IMR-90 (cell line): ENCODE data around the gene IL21R. TPM values are rescaled to one million over a fixed set of nuclear protein-coding genes. Genes with fewer than 3 reads are reported as not detected.

ENCODE experiments used
- ATAC-seq: fragments of 200-7000 bp; cut with Tn5 transposase; 2 replicates; pipeline ENCODE4 v1.9.1; 2020; ENCODE audit warnings: low read depth, mild to moderate bottlenecking, moderate library complexity
- BruUV-seq: library from RNA; stranded (reverse); fragments of 400-500 nt; replicated peaks from 2 replicates; lab custom pipeline; 2021; lab: Mats Ljungman, UMichigan
- CTCF ChIA-PET: fragments of 300-600 bp; formaldehyde crosslinking; extraction: SDS; loops from one replicate; lab custom pipeline; 2021; ENCODE audit warnings: antibody characterized with exemption; lab: Yijun Ruan, JAX
- POLR2A ChIA-PET: fragments of 300-600 bp; sonication (Branson Sonifier 250); formaldehyde crosslinking; loops from one replicate; lab custom pipeline; 2022; ENCODE audit warnings: antibody characterized with exemption; ENCODE audit not compliant: unreplicated experiment; lab: Charles Lee
- DNase-seq: peaks from one replicate; pipeline ENCODE4 v3.0.0; 2013
- H2AFZ ChIP-seq: replicated peaks from 2 replicates; pipeline ENCODE3; 2013; ENCODE audit warnings: low read length, mild to moderate bottlenecking; ENCODE audit not compliant: poor library complexity
- H2AK5ac ChIP-seq: 2 replicates; pipeline ENCODE4 v1.6.1; 2013; ENCODE audit warnings: low read depth, low read length, inconsistent platforms
- H2AK9ac ChIP-seq: replicated peaks from 2 replicates; pipeline ENCODE3; 2013; ENCODE audit warnings: mild to moderate bottlenecking, low read depth, low read length, moderate library complexity; ENCODE audit not compliant: poor library complexity
- H2BK120ac ChIP-seq: 2 replicates; pipeline ENCODE4 v1.6.1; 2013; ENCODE audit warnings: low read depth, low read length, inconsistent platforms
- H2BK15ac ChIP-seq: 3 replicates; pipeline ENCODE4 v1.6.1; 2013; ENCODE audit warnings: low read depth, low read length, inconsistent platforms
- H2BK20ac ChIP-seq: 2 replicates; pipeline ENCODE4 v1.6.1; 2013; ENCODE audit warnings: low read depth, mild to moderate bottlenecking, inconsistent platforms, low read length, moderate library complexity
- H2BK5ac ChIP-seq: 2 replicates; pipeline ENCODE4 v1.6.1; 2013; ENCODE audit warnings: mild to moderate bottlenecking, low read depth, low read length, inconsistent platforms; ENCODE audit not compliant: poor library complexity, severe bottlenecking
- H3K14ac ChIP-seq: replicated peaks from 2 replicates; pipeline ENCODE4 v1.6.1; 2013; ENCODE audit warnings: low read depth, low read length, inconsistent platforms
- H3K18ac ChIP-seq: 2 replicates; pipeline ENCODE4 v1.6.1; 2013; ENCODE audit warnings: low read depth, low read length, control low read depth
- H3K23ac ChIP-seq: 2 replicates; pipeline ENCODE4 v1.6.1; 2013; ENCODE audit warnings: low read depth, low read length, inconsistent platforms
- H3K27ac ChIP-seq: 2 replicates; pipeline ENCODE4 v1.5.1; 2013; ENCODE audit warnings: mild to moderate bottlenecking, control low read depth, low read length; ENCODE audit not compliant: insufficient read depth
- H3K27me3 ChIP-seq: 2 replicates; pipeline ENCODE4 v1.6.1; 2013; ENCODE audit warnings: low read length; ENCODE audit not compliant: control insufficient read depth, insufficient read depth
- H3K36me3 ChIP-seq: 2 replicates; pipeline ENCODE4 v1.6.1; 2013; ENCODE audit warnings: low read length, mixed read lengths; ENCODE audit not compliant: control insufficient read depth, insufficient read depth
- H3K4ac ChIP-seq: 2 replicates; pipeline ENCODE4 v1.6.1; 2013; ENCODE audit warnings: low read depth, low read length, inconsistent platforms
- H3K4me1 ChIP-seq: 2 replicates; pipeline ENCODE4 v1.6.1; 2013; ENCODE audit warnings: low read length, mixed read lengths; ENCODE audit not compliant: control insufficient read depth, insufficient read depth
- H3K4me2 ChIP-seq: 2 replicates; pipeline ENCODE4 v1.6.1; 2013; ENCODE audit warnings: low read depth, mild to moderate bottlenecking, control low read depth, low read length, moderate library complexity
- H3K4me3 ChIP-seq: 2 replicates; pipeline ENCODE4 v1.5.1; 2013; ENCODE audit warnings: low read depth, mild to moderate bottlenecking, control low read depth, low read length, moderate library complexity; ENCODE audit not compliant: insufficient read depth
- H3K56ac ChIP-seq: 2 replicates; pipeline ENCODE4 v1.6.1; 2013; ENCODE audit warnings: low read length, inconsistent platforms; ENCODE audit not compliant: insufficient read depth; ENCODE audit errors: extremely low read depth
- H3K79me1 ChIP-seq, 2 experiments: 2 replicates each; pipeline ENCODE4 v1.6.1; 2013; ENCODE audit warnings: low read length in 2 of 2, inconsistent platforms in 1 of 2, low read depth in 1 of 2
- H3K9ac ChIP-seq: 2 replicates; pipeline ENCODE4 v1.6.1; 2013; ENCODE audit warnings: low read depth, low read length, control low read depth
- H3K9me1 ChIP-seq: 2 replicates; pipeline ENCODE4 v1.6.1; 2013; ENCODE audit warnings: low read length, inconsistent platforms; ENCODE audit not compliant: insufficient read depth
- H3K9me3 ChIP-seq: 2 replicates; pipeline ENCODE4 v1.6.1; 2013; ENCODE audit warnings: low read length; ENCODE audit not compliant: control insufficient read depth, insufficient read depth
- H4K20me1 ChIP-seq: 2 replicates; pipeline ENCODE4 v1.6.1; 2013; ENCODE audit warnings: low read length, inconsistent platforms; ENCODE audit not compliant: insufficient read depth
- H4K5ac ChIP-seq: 2 replicates; pipeline ENCODE4 v1.6.1; 2013; ENCODE audit warnings: mild to moderate bottlenecking, low read depth, low read length, control low read depth
- H4K8ac ChIP-seq, 2 experiments: 2 replicates each; pipeline ENCODE4 v1.6.1; 2013; ENCODE audit warnings: low read depth in 2 of 2, low read length in 2 of 2, control low read depth in 1 of 2, inconsistent platforms in 1 of 2
- H4K91ac ChIP-seq: 2 replicates; pipeline ENCODE4 v1.6.1; 2013; ENCODE audit warnings: low read depth, low read length, inconsistent platforms; ENCODE audit not compliant: insufficient read depth
- CEBPB ChIP-seq: IDR thresholded peaks from 2 replicates; pipeline ENCODE4 v1.6.1; 2012; ENCODE audit warnings: low read depth, low read length, improper control_type of control experiment
- POLR2A ChIP-seq: IDR thresholded peaks from 2 replicates; pipeline ENCODE4 v1.6.1; 2012; ENCODE audit warnings: mild to moderate bottlenecking, low read depth, low read length
- RAD21 ChIP-seq: IDR thresholded peaks from 2 replicates; pipeline ENCODE4 v1.6.1; 2012; ENCODE audit warnings: low read length, improper control_type of control experiment
- RFX5 ChIP-seq: IDR thresholded peaks from 2 replicates; pipeline ENCODE4 v1.8.0; 2012; ENCODE audit warnings: low read depth, mild to moderate bottlenecking, low read length, moderate library complexity
- WGBS, 2 experiments: methylation state at CpG; one replicate each; pipeline versions ENCODE4 v1.1.5 to v1.1.7; 2013; ENCODE audit warnings: missing lambda C conversion rate in 2 of 2; ENCODE audit not compliant: insufficient read length in 1 of 2; ENCODE audit errors: extremely low coverage in 2 of 2; 5-methylcytosine and 5-hydroxymethylcytosine counted together
- dilution Hi-C: fragments of 300-500 bp; cut with HindIII; formaldehyde crosslinking; loops from one replicate; pipeline ENCODE4 v1.14.3; 2018; ENCODE audit warnings: low sequenced_read_pairs; ENCODE audit not compliant: unreplicated experiment
- in situ Hi-C: fragments of 300-500 bp; cut with MboI; formaldehyde crosslinking; loops from 3 replicates; pipeline ENCODE4 v1.14.3; 2019; ENCODE audit warnings: low sequenced_read_pairs, inconsistent platforms, mixed read lengths
- intact Hi-C: fragments of 100-400 bp; cut with micrococcal nuclease; formaldehyde crosslinking; loops from 2 replicates; pipeline ENCODE4 v1.10.0; 2022
- polyA plus RNA-seq, 3 experiments: library from polyadenylated mRNA; depleted of rRNA; stranded (reverse); fragments of >200 nt; gene quantifications; 2 replicates each; pipeline ENCODE4 v1.2.3, GENCODE V29; 2012; ENCODE audit warnings: low replicate concordance in 1 of 3
- total RNA-seq: library from RNA; depleted of rRNA; stranded (reverse); fragments of >200 nt; gene quantifications from 2 replicates; pipeline ENCODE4 v1.2.3, GENCODE V29; 2012
- TF ChIP-seq, protein P1 (sequence below): fragments of 150-350 bp; IDR thresholded peaks from 2 replicates; pipeline ENCODE4 v1.6.1; 2016; ENCODE audit warnings: low read depth, mild to moderate bottlenecking, low read length, moderate library complexity, borderline replicate concordance
- TF ChIP-seq, protein P2 (sequence below): fragments of 150-350 bp; IDR thresholded peaks from 2 replicates; pipeline ENCODE4 v1.6.1; 2017; ENCODE audit warnings: mild to moderate bottlenecking, antibody characterized with exemption, low read length, low read depth

The IL21R gene
- total and polyA plus RNA-seq, 2 of the 4 experiments (the other 2 are of a cell fraction) = 0.72 to 0.97 TPM

DNA sequence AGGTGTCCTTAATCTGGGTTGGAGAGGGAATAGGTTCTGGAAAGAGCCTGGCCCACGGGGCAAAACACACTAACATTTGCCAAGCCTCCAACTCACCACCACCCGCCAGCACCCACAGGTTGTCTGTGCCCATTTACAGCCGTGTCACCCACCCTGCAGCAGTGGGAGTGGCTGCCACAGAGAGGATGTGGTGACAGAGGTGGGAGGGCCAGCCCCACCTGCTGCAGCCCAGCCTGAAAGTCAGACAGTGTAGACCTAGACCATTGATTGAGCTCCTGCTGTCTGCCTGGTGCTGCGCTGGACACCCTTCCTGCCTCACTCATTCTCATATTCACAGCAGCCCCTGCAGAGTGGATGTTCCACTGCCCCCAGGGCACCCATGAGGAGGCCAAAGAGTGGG lies 44.7 kb downstream of the IL21R start:
- no peak overlapping the region for H2AK9ac ChIP-seq
- H3K4me1 ChIP-seq = peaks cover 5% of the 10 kb centered on the region
- no peak for TF ChIP-seq RAD21
- TF ChIP-seq, protein P1, sequence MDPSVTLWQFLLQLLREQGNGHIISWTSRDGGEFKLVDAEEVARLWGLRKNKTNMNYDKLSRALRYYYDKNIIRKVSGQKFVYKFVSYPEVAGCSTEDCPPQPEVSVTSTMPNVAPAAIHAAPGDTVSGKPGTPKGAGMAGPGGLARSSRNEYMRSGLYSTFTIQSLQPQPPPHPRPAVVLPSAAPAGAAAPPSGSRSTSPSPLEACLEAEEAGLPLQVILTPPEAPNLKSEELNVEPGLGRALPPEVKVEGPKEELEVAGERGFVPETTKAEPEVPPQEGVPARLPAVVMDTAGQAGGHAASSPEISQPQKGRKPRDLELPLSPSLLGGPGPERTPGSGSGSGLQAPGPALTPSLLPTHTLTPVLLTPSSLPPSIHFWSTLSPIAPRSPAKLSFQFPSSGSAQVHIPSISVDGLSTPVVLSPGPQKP = no peak
- no peak for TF ChIP-seq RFX5
- TF ChIP-seq CEBPB = no peak
- TF ChIP-seq, protein P2, sequence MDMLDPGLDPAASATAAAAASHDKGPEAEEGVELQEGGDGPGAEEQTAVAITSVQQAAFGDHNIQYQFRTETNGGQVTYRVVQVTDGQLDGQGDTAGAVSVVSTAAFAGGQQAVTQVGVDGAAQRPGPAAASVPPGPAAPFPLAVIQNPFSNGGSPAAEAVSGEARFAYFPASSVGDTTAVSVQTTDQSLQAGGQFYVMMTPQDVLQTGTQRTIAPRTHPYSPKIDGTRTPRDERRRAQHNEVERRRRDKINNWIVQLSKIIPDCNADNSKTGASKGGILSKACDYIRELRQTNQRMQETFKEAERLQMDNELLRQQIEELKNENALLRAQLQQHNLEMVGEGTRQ = no peak
- TF ChIP-seq POLR2A = no peak
- no peak overlapping the region for H2AFZ ChIP-seq
- H2BK120ac ChIP-seq = no peak overlapping the region
- peaks cover 11% of the 10 kb centered on the region for H3K9me3 ChIP-seq
- no peak overlapping the region for H3K18ac ChIP-seq
- H3K79me1 ChIP-seq = no peaks in the 10 kb centered on the region; a peak in 1 of 4 replicates
- H3K23ac ChIP-seq = no peak overlapping the region
- H3K56ac ChIP-seq = no peak overlapping the region
- H3K4ac ChIP-seq = no peak overlapping the region
- no peak overlapping the region for H3K4me3 ChIP-seq
- H3K9me1 ChIP-seq = peaks cover 10% of the 10 kb centered on the region; the same call in 1 of the 2 replicates
- BruUV-seq = no TSS peak
- CTCF ChIA-PET = no interaction called here
- H3K14ac ChIP-seq = no peak overlapping the region
- no peak overlapping the region for H3K9ac ChIP-seq
- no peak for DNase-seq
- intact Hi-C loops = no loop called here
- no peak overlapping the region for H3K27ac ChIP-seq
- peaks cover 2% of the 10 kb centered on the region; the same call in 1 of the 2 replicates for H3K36me3 ChIP-seq
- no peaks in the 10 kb centered on the region for H4K20me1 ChIP-seq
- no peak overlapping the region for H2BK15ac ChIP-seq
- ATAC-seq = no peak
- H2BK20ac ChIP-seq = no peak overlapping the region
- no peak overlapping the region for H2BK5ac ChIP-seq
- H3K27me3 ChIP-seq = no peaks in the 10 kb centered on the region
- no peak overlapping the region for H4K91ac ChIP-seq
- H2AK5ac ChIP-seq = no peak overlapping the region
- no peak overlapping the region for H4K5ac ChIP-seq
- in situ Hi-C loops = no loop called here
- no peak overlapping the region for H4K8ac ChIP-seq
- POLR2A ChIA-PET = no interaction called here
- 100% methylated on average over 1 of the region's 4 CpGs; no CpG with 5 or more reads in 1 of the 2 experiments for WGBS, 2 experiments
- no peak overlapping the region for H3K4me2 ChIP-seq
- dilution Hi-C loops = no loop called here
